GM19351 (cell line): ENCODE measurements around the gene PMAIP1.

ENCODE experiments used
- ATAC-seq: cut with Tn5 transposase; IDR thresholded peaks from one replicate; pipeline ENCODE4 v1.9.1; 2021; ENCODE audit warnings: mild to moderate bottlenecking, moderate library complexity; ENCODE audit not compliant: unreplicated experiment

PMAIP1 gene

DNA sequence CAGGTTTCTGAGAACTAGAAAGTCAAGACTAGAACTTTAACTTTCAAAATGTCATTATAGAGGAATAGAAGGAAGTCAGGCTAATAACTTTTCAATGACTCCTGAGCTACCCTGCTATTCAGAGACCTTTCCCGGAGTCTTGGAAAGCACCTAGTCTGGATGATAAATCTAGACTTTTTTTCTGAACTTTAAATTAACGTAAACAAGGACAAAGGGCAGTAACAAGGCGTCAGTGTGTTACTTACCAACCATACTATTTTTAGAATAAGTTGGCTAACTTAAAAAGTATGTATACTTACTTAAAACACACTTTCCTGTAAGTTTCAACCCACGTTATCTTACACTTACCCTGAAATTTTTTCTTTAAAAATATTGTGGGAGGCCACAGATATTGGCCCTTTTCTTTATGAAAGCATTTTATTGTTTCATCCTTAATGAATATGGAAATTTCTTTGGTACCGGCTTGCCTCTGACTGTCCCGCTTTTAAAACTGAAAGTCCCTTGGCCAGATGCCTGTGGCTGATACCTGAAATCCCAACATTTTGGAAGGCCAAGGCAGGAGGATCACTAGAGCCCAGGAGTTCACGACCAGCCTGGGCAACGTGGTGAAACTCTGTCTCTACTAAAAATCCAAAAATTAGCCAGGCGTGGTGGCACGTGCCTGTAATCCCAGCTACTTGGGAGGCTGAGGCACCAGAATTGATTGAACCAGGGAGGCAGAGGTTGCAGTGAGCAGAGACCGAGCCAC, 9.7 kb downstream of the PMAIP1 start:
- no peak for ATAC-seq

DNA sequence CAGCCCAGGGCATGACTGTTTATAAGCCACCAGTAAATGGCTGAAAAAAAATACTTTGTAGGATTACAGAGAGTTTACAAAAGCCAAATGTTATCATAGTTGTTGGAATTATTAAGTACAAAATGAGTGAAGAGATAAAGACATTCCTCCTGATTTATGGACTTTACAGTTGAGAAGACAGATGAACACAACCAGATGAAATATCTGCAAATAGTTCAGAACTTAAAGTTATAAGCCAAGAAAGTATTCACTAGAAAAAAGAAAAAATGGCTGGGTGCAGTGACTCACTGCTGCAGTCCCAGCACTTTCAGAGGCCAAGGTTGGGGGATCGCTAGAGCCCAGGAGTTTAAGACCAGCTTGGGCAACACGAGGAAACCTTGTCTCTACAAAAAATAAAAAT, 11.2 kb downstream of the PMAIP1 start:
- ATAC-seq, result no peak

DNA sequence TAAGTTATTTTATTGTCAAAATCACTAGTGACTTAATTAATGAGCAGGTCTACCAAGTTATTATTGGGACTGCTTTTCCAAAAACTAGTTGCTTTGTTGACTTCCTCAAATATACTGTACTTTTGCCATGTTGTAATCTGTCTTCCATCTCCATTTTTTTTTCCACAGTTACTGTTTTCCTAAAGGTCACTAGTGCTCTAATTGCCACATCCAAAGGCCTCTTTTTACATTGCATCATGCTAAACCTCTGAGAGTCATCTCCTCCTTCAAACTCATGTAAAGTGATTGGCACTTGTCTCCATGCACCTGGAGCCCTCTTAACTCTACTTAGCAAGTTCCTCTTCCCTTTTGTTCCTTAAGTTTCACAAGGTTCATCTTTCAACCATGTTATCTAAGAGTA, 11.8 kb downstream of the PMAIP1 start:
- ATAC-seq, result no peak

DNA sequence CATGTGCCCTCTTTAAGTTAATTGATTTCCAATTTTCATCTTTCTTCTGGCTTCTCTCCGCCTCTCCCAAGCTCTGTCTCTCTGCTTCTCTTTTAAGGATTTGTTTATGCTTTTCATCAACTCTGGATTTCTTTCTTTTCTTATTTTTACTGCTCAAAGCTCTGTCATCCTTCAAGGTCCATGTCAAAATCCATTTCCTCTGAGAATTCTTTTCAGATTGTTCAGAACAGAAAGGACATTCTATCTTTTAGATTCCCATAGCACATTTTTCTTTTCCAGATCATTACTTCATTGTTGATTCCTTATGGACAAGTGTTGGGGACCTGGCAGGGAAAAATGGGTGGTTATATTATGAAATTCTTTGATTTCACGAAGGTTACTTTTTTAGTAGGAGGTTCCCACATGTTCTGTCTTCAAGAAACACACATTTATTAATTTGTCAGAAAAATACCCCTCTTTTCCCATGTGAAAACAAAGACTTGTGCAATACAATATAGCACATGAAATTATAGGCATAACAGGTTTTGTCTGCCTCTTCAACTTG, 12.3 kb downstream of the PMAIP1 start:
- ATAC-seq, result no peak

DNA sequence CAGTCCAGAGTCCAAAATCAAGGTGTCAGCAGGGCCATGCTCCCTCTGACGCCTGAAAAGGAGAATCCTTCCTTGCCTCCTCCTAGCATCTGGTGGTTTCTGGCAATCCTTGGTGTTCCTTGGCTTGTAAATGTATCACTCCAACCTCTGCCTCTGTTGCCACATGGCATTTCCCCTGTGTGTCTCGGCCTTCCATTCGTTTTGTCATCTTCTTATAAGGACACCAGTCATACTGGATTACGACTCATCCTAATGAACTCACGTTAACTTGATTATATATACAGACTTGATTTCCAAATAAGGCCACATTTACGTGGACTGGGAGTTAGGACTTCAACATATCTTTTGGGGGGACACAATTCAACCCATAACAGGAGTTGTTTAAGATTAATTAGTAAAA, 15.8 kb downstream of the PMAIP1 start:
- no peak for ATAC-seq

DNA sequence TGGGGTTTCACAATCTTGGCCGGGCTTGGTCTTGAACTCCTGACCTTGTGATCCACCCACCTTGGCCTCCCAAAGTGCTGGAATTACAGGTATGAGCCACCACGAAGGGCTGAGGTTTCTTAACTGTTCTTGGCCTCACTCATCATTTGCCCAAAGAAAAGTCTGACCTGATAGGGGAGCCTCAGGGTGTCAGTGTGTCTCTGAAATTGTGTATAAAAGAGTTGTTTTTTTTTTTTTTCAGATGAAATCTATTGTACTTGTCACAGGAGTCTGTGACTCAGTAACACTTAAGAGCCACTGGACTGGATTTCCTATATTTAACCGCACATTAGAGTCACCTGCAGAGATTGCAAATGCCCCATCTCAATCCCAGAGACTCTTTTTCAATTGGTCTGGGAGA, 16.9 kb downstream of the PMAIP1 start:
- no peak for ATAC-seq

DNA sequence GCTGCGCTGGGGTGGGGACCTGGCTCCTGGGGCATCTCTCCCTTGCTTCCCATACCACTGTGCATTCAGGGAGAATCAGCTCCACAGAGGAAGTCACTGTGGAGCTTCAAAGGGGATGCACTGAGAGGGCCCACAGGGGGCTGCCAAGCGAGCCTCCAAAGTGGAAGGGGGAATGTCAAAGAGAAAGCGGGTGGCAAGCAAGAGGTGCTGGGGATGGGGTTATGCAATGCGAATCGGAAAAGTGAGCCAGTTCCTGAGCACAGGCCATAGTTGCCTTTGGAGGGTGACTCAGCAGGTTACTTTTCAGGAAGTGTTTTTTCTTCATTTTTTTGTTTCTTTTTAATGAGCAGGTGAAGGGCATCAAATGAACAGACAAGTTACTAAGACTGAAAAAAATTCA, 17.6 kb downstream of the PMAIP1 start:
- no peak for ATAC-seq

DNA sequence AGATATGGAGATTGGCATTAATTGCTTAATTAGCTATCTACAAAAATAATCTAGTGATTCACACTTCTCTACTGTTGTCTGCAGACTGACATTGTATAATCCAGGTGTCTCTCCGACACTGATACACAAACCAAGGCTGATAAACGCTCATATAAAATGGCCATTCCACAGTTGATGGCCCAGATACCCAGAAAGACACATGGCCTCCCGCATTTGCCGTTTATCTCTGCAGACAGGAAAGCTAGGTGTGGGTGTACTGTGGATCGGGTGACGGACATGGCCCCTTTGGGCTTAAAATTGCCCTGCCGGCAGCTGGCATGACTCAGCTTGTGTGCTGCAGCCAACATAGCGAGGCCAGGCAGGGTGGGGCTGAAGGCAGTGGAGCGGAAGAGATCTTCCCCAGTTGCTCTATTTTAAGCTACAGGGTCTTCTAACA, 18.5 kb downstream of the PMAIP1 start:
- peak; percentile 48 for ATAC-seq

DNA sequence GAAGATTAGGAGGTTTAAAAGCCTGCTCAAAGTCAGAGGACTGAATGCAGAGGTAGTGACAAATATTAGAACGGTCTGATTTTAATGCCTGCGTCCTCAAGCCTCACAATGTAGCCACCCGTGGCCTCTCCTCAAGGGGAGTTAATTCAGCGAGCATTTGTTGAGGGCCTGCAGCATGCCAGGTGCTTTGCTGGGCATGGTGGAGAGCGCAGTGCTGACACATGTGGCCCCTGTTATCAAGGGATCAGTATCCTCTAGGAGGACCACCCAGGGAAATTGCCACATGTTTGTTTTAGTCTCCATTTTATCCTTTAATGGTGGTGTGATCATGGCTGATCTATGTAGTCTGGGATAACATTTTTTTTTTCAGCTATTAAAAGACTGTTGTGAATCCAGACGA, 19.2 kb downstream of the PMAIP1 start:
- ATAC-seq, result no peak

DNA sequence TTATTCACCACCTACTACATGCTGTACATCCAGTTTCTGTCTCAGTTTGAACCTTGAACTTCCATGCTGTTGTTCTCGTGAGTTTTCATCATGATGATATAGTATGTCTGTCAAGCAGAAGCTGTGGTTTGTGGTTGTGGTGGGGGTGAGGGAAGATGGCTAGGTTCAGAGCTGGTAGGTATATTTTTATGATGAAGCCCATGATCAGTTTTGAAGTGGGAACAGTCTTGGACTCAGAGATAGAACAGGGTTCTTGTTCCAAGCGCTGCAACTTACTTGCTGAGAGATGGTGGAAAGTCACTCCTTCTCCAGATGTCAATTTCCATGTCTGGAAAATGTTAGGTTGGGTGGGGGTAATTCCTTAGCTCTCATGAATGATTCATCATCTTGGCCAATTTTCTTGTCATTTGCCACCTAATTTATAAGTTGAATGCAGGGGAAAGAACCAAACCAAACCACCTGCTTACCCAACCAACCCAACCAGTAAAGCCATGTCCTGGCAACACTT, 21.6 kb downstream of the PMAIP1 start:
- peak; percentile 35 for ATAC-seq

DNA sequence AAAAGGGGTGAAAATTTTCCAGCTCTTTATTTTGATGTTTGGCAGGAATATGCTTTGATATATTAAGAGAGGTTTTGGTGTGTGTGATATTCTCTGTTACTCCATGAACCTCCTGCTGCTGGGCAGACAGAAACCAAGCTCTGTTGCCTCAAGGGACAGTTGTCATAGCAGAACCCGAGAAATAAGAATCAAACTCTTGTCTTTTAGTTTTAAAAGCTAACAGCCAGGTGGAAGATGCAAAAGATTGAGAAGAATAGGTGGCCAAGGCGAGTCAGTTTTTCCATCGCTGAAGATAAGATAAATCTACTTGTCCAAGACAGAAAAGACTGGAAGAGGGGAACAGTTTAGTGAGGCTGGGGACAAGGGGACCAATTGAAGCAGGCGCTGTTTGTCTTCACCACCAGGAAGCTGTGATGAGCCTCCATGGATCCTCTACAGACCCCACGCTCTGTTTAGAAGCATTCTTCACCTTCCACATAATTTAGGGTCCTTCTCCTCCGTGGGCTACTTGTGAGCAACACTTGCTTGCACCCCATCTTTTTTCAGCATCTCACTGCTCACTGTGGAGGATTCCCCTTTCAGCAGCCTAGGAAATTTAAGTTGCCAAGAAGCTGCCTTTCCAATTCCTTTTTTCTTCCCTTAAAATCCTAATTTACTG, 23.9 kb downstream of the PMAIP1 start:
- ATAC-seq, result peak; percentile 37

DNA sequence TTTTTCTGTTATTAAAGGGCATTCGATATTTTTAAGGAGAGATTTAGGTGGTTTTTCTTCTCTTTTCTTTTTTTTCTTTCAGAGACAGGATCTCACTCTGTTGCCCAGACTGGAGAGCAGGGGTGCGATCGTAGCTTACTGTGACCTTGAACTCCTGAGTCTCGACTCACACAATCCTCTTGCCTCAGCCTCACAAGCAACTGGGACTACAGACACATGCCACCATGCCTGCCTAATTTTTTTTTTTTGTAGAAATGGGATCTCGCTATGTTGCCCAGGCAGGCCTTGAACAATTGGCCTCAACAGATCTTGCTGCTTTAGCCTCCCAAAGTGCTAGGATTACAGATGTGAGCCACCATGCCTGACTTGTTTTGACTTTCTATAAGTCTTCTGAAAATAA, 26.3 kb downstream of the PMAIP1 start:
- ATAC-seq, result no peak

DNA sequence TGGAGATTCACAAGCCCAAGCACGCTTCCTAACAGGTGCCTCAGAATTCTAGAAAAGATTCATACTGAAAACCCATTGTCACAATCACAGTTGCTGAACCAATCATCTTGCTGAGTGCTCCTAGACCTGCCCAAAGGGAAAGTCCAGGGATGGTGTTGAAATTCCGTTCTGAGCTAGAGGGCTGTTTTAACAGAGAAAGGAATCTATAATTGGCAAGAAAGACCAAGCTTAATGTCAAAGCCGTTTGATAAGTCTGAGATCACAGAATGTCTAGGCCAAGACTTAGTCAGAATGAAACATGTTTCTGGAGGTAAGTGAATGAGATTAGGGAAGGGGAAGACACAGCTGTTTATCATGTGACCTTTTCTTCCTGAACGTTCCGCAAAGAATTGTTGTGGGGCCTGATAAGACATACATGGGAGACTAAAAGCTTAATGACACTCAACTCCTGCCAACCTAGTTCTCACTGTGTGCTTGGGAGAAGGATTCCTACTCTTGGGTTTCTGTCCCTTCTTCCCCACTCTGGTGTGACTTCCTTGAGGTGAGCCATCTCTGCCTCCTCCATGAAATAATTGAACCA, 27.5 kb downstream of the PMAIP1 start:
- peak; percentile 72 for ATAC-seq

DNA sequence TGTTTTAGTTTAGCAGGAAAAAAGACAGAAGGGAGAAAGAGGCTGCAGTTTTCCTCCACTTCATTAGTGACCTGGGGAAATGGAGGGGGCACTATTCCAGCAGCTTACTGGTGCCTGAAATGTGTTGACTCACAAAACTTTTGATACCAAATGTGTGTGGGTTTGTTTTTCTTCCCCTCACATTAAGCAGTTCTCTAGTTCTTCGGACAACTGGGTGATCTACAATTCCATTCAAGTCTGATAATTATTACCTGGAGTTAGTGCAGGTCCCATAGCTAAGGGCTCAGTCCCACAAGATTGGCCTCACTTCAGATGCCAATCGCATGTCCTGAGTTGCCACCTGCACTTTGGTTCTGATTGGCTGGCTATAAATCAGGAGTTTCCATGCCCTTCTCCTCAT, 28.4 kb downstream of the PMAIP1 start:
- ATAC-seq, result no peak

DNA sequence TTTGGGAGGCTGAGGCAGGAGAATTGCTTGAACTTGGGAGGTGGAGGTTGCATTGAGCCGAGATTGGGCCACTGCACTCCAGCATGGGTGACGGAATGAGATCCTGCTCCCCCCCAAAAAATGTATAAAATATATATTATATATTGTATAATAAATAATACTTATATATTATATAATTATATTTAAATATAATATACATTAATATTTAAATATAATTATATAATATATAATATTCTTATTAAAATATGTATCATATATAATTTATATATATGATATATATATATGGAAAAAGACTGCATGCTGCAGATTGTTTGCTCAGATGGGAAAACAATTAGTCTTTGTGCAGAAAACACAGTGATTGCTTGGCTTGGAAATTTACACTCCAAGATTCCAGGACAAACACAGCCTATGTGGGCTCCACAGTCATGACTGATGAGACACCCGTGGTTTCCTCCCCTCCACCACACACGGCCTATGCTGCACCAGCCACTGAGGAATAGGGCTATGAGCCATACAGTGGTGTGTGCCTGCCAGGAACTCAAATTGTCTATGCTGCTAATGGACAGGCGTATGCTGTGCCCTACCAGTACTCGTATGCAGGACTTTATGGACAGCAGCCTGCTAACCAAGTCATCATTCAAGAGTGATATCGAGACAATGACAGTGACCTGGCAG, 30.0 kb downstream of the PMAIP1 start:
- no peak for ATAC-seq

DNA sequence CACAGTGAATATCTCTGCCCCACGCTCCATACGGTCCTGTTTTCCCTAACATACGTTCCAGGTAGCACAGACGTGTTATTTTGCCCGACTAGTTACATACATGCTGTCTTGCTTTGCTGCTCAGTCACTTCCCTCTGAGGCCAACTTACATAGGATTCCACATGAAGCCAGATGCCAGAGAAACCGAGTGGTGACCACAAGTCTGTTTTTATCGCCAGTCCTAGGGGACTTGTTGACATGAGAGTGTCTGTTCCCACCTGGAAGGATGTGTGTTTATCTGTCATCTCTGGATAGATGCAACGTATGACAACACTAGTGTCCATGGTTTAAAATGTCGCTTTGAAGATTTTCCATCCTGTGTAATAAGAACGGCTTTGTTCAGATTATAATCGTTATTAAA, 32.6 kb downstream of the PMAIP1 start:
- no peak for ATAC-seq

DNA sequence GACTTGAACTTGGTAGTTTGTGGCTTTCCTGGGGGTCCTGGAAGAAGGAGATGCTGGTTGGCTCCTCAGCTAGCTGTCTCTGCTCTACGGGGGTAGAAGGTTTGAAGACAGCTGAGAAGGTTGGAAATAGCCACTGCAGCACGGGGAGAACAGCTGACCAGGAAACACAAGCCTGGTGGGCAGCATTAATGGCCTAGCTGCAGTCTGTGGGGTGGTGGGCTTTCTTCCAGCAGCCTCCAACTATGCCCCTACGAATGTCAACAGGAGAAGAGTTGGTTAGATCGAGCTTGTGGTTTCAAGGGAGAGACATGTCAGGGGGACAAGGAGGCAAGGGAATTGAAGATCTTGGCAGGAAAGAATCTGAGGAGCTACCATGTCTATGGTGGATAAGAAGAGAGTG, 38.9 kb downstream of the PMAIP1 start:
- no peak for ATAC-seq

DNA sequence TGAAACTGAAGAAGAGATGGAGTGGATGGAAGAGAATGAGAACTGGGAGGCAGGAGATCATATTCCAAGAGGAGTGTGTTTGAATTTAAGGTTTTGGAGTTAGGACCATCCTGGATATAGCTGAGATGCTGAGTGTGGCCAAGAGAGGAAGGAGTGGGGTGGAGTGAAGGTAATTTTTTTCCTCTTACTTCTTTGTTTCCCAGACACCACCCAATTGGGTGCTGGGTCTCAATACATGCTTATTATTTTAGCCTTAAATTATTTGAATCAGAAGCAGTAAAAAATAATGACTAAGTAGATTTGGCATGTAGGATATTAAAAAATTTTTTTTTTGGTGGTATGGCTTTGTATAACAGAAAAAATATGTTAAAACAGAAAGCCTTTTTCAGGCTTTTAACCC, 39.3 kb downstream of the PMAIP1 start:
- ATAC-seq, result no peak

DNA sequence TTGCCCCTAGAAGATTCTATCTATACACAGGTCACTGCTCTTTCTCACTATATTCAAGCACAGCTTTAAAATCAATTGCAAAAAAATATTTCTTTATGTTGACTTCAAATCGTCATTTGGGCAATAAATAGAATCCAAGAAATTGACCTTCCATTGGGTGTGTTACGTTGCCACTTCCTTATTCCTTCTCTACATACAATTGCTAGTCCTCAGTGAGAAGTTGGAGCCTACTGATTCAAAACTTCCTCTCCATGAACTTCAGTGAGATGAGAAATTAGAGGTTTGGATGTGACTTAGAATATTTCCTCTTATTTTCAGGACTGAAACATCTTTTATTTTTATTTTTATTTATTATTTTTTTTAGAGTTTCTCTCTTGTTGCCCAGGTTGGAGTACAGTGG, 40.3 kb downstream of the PMAIP1 start:
- ATAC-seq, result no peak

DNA sequence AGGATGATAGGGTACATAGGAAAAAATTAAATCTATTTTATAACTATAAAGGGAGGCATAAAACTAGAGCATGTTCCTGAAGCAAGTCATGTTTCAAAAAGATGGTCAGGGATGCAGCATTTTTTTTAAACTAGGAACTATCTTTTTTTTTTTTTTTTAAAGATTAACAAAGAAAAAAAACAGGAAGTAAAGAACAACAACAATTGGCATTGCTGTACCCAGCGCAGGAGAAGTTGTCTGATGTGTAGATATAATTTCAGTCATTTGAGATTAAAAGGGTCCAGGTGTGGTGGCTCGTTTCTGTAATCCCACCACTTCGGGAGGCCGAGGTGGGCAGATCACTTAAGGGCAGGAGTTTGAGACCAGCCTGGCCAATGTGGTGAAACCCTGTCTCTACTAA, 41.5 kb downstream of the PMAIP1 start:
- no peak for ATAC-seq

DNA sequence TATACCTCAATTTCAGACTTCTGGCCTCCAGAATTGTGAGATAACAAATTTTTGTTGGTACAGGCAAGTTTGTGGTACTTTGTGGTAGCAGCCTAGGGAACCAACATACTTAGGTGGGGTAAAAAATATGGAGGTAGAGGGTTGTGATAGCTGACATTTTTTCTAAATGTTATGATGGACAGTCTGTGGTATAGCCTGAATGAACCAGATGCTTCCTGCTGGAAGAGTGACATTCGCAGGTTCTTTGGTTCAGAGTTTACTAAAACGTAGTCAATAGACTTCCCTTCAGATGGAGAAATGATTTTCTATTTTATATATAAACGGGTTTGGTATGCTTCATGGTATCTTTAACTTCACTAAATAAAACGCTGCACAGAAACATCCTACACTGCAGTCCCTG, 42.8 kb downstream of the PMAIP1 start:
- no peak for ATAC-seq
